GM21528 (cell line): Measurements from ENCODE around the gene ERFE.

Experiments
- ATAC-seq: cut with Tn5 transposase; IDR thresholded peaks from one replicate; pipeline ENCODE4 v1.9.1; 2021; ENCODE audit warnings: mild to moderate bottlenecking, moderate library complexity; ENCODE audit not compliant: unreplicated experiment, low FRiP score

Gene ERFE

GRCh38 chr2:238125127-238125885, 33.5 kb upstream of the ERFE start:
- ATAC-seq, result no peak

GRCh38 chr2:238126338-238126737, 32.4 kb upstream of the ERFE start:
- no peak for ATAC-seq

- no peak for ATAC-seq
Observed at GRCh38 chr2:238126775-238127164, 32.0 kb upstream of the ERFE start.

GRCh38 chr2:238127165-238128060, 31.4 kb upstream of the ERFE start:
- ATAC-seq, result no peak

GRCh38 chr2:238128061-238128440, 30.7 kb upstream of the ERFE start:
- ATAC-seq, result no peak

- ATAC-seq, result no peak
Observed at GRCh38 chr2:238128534-238129001, 30.2 kb upstream of the ERFE start.

- ATAC-seq, result no peak
Observed at GRCh38 chr2:238129166-238130010, 29.4 kb upstream of the ERFE start.

GRCh38 chr2:238130111-238130695, 28.6 kb upstream of the ERFE start:
- no peak for ATAC-seq

- ATAC-seq, result no peak
Observed at GRCh38 chr2:238130696-238131628, 27.8 kb upstream of the ERFE start.

GRCh38 chr2:238131761-238132462, 26.9 kb upstream of the ERFE start:
- ATAC-seq, result no peak

GRCh38 chr2:238132463-238133450, 26.0 kb upstream of the ERFE start:
- no peak for ATAC-seq

- ATAC-seq, result no peak
Observed at GRCh38 chr2:238133499-238134392, 25.0 kb upstream of the ERFE start.

GRCh38 chr2:238134393-238134785, 24.4 kb upstream of the ERFE start:
- no peak for ATAC-seq

- ATAC-seq, result no peak
Observed at GRCh38 chr2:238135601-238136150, 23.1 kb upstream of the ERFE start.

GRCh38 chr2:238136820-238137537, 21.8 kb upstream of the ERFE start:
- no peak for ATAC-seq

GRCh38 chr2:238137885-238138284, 20.9 kb upstream of the ERFE start:
- no peak for ATAC-seq
